Measurements from ENCODE around the gene POLD2. TPM values are rescaled to one million over a fixed set of nuclear protein-coding genes. Genes with fewer than 3 reads are reported as not detected.

The POLD2 gene
- total RNA-seq, 1 experiment from 2014 or later: 131 TPM

DNA sequence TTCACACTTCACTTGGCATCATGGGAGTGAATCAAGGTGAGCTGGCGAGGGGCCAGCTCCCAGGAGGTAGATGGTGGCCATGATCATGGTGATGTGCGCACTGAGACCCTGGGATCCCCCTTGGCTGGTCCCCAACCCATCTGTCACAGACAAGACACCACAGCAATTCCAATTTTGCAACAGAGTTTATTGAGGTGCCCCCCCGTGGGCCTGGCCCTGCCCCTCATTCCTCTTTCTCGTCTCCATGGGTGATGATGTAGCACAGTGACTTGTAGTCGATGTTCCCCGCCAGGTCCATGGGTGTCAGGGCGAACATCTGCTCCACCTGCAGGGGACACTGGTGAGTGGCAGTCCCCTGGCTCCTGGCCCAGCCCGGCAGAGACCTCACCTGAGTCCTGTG is 15.3 kb upstream of the POLD2 start:
- Histone ChIP-seq H2AFZ (ENCODE audit: low read length) (no peak overlapping the region), H3K23me2 (ENCODE audit: insufficient read length, low read depth, low read length, poor library complexity, severe bottlenecking) (no peaks in the 10 kb centered on the region), H3K4me1 (ENCODE audit: insufficient read depth, low read length) (no peaks in the 10 kb centered on the region), H3K56ac (ENCODE audit: insufficient read length, low read depth, low read length) (no peak overlapping the region), H3K9me3 (ENCODE audit: control insufficient read depth, low read depth, low read length) (no peaks in the 10 kb centered on the region), H3T11ph (ENCODE audit: low read length) (no peak overlapping the region), H3K4me2 (ENCODE audit: insufficient read depth, insufficient read length, low read length) (no peak overlapping the region), H4K20me1 (ENCODE audit: control insufficient read depth, insufficient read depth, insufficient read length) (no peaks in the 10 kb centered on the region), H3K23ac (ENCODE audit: insufficient read length, low read depth, low read length) (no peak overlapping the region), H2AK5ac (ENCODE audit: insufficient read length, low read length) (no peak overlapping the region), H2BK15ac (ENCODE audit: low read depth, low read length) (no peak overlapping the region), H2BK20ac (ENCODE audit: low read depth, low read length, poor library complexity, severe bottlenecking) (no peak overlapping the region), H3K18ac (ENCODE audit: insufficient read length, low read depth, low read length) (no peak overlapping the region), H2BK120ac (ENCODE audit: low read depth, low read length, poor library complexity, severe bottlenecking) (no peak overlapping the region), H3K79me1 (ENCODE audit: insufficient read depth, low read depth, low read length, poor library complexity, severe bottlenecking) (no peaks in the 10 kb centered on the region), H3K14ac (ENCODE audit: insufficient read depth, low read length) (no peak overlapping the region), H2BK5ac (ENCODE audit: insufficient read length, low read length) (no peak overlapping the region), H3K27ac (ENCODE audit: insufficient read length, low read depth, low read length) (no peak overlapping the region), H2BK12ac (ENCODE audit: insufficient read length, low read depth, low read length) (no peak overlapping the region), H3K9ac (ENCODE audit: extremely low read depth, insufficient read length, low read length) (no peak overlapping the region), H3K4ac (ENCODE audit: low read depth, low read length) (no peak overlapping the region), H4K91ac (ENCODE audit: insufficient read length, low read depth, low read length) (no peak overlapping the region), H4K8ac (replicated peaks; ENCODE audit: insufficient read length, low read depth, low read length) (no peak overlapping the region), H3K27me3 (ENCODE audit: insufficient read depth, low read length) (no peaks in the 10 kb centered on the region), H3K79me2 (ENCODE audit: insufficient read depth, low read length) (no peaks in the 10 kb centered on the region), H4K5ac (ENCODE audit: insufficient read length, low read depth, low read length) (no peak overlapping the region)
- Mint-ChIP-seq H3K27me3 (ENCODE audit: low read depth) (peaks cover 50% of the 10 kb centered on the region), H3K27ac (no peak overlapping the region; a peak in 1 of 7 replicates), H3K4me3 (no peak overlapping the region), H3K9me3 (no peaks in the 10 kb centered on the region), H3K4me1 (no peaks in the 10 kb centered on the region; a peak in 1 of 4 replicates), H3K36me3 (ENCODE audit: insufficient read depth in 1 of 3, low read depth in 3 of 3) (no peaks in the 10 kb centered on the region; a peak in 1 of 7 replicates)
- no peak for DNase-seq
- TF ChIP-seq, protein P1, sequence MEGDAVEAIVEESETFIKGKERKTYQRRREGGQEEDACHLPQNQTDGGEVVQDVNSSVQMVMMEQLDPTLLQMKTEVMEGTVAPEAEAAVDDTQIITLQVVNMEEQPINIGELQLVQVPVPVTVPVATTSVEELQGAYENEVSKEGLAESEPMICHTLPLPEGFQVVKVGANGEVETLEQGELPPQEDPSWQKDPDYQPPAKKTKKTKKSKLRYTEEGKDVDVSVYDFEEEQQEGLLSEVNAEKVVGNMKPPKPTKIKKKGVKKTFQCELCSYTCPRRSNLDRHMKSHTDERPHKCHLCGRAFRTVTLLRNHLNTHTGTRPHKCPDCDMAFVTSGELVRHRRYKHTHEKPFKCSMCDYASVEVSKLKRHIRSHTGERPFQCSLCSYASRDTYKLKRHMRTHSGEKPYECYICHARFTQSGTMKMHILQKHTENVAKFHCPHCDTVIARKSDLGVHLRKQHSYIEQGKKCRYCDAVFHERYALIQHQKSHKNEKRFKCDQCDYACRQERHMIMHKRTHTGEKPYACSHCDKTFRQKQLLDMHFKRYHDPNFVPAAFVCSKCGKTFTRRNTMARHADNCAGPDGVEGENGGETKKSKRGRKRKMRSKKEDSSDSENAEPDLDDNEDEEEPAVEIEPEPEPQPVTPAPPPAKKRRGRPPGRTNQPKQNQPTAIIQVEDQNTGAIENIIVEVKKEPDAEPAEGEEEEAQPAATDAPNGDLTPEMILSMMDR (conservative IDR thresholded peaks at IDR 0.05): no peak
- no CpG with 5 or more reads among the region's 8 CpGs for WGBS (ENCODE audit: extremely low coverage, insufficient read length, low lambda C conversion rate)
